OCI-LY1 (cell line): ENCODE measurements around the gene ACVR1.

Source experiments
- EZH2 ChIP-seq: fragments of 200-600 bp; sonication (generic), shearing (Covaris generic); IDR thresholded peaks from 2 replicates; pipeline ENCODE4 v1.8.0; 2017; ENCODE audit warnings: borderline replicate concordance, mixed run types, mild to moderate bottlenecking, antibody characterized with exemption, low read length, moderate library complexity, mixed read lengths
- TF ChIP-seq, protein P1 (sequence below): fragments of 200-600 bp; sonication (generic), shearing (Covaris generic); IDR thresholded peaks from 2 replicates; pipeline ENCODE4 v1.5.1; 2017; ENCODE audit warnings: mild to moderate bottlenecking, antibody characterized with exemption, low read length, moderate library complexity, mixed read lengths

DNA sequence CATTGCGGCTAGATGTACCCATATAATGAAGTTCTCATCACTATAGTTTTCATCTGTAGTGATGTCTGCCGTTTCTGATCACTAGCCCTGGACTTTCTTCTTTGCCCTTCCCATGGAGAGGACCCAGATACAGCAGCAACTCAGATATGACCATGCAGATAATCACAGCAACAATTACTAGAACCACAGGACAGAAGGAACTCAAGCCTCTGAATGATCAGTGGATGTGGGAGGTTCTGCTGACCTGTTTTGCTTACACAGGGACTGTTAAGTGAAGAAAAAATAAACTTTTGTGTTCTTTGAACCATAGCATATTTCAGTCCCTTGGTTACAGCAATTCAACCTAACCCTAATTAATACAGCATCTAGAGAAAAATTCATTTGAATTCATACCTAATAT lies 62.7 kb downstream of the ACVR1 start:
- TF ChIP-seq, protein P1, sequence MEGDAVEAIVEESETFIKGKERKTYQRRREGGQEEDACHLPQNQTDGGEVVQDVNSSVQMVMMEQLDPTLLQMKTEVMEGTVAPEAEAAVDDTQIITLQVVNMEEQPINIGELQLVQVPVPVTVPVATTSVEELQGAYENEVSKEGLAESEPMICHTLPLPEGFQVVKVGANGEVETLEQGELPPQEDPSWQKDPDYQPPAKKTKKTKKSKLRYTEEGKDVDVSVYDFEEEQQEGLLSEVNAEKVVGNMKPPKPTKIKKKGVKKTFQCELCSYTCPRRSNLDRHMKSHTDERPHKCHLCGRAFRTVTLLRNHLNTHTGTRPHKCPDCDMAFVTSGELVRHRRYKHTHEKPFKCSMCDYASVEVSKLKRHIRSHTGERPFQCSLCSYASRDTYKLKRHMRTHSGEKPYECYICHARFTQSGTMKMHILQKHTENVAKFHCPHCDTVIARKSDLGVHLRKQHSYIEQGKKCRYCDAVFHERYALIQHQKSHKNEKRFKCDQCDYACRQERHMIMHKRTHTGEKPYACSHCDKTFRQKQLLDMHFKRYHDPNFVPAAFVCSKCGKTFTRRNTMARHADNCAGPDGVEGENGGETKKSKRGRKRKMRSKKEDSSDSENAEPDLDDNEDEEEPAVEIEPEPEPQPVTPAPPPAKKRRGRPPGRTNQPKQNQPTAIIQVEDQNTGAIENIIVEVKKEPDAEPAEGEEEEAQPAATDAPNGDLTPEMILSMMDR, result no peak
- TF ChIP-seq EZH2, result no peak
